ENCODE results near the gene GPR183.
A peak's percentile ranks its signal among the peaks of the same experiment; 100 is the strongest.
"Not testable (repeated sequence)": the region's sequence is repeated elsewhere in the genome, so short reads cannot be mapped to it uniquely, and the experiment has no call there.

GPR183 gene

GRCh38 chr13:99269627-99270241, 37.5 kb downstream of the GPR183 start:
- no peak for DNase-seq
- ATAC-seq = peak; percentile 67

GRCh38 chr13:99268822-99269221, 38.4 kb downstream of the GPR183 start:
- ATAC-seq (no peak), DNase-seq (no peak)

GRCh38 chr13:99267927-99268326, 39.3 kb downstream of the GPR183 start:
- no peak for DNase-seq
- ATAC-seq = no peak

GRCh38 chr13:99266827-99267226, 40.4 kb downstream of the GPR183 start:
- DNase-seq (no peak), ATAC-seq (no peak)

GRCh38 chr13:99265821-99266426, 41.3 kb downstream of the GPR183 start:
- ATAC-seq = peak; percentile 53

GRCh38 chr13:99265162-99265800, 41.9 kb downstream of the GPR183 start:
- ATAC-seq = peak; percentile 64
- no peak for DNase-seq

More at GRCh38 chr13:99265821-99266426, 41.3 kb downstream of the GPR183 start:
- DNase-seq = no peak

GRCh38 chr13:99264051-99264450, 43.1 kb downstream of the GPR183 start:
- DNase-seq = no peak
- no peak for ATAC-seq

- DNase-seq (no peak), ATAC-seq (no peak)
Observed at GRCh38 chr13:99263126-99263785, 43.9 kb downstream of the GPR183 start.

- no peak for ATAC-seq
Observed at GRCh38 chr13:99261059-99261458, 46.1 kb downstream of the GPR183 start.

GRCh38 chr13:99260216-99260615, 47.0 kb downstream of the GPR183 start:
- no peak for DNase-seq
- ATAC-seq = no peak

More at GRCh38 chr13:99261059-99261458, 46.1 kb downstream of the GPR183 start:
- DNase-seq = no peak

GRCh38 chr13:99258946-99259345, 48.3 kb downstream of the GPR183 start:
- DNase-seq (no peak), ATAC-seq (peak; percentile 34)

GRCh38 chr13:99258210-99258860, 48.9 kb downstream of the GPR183 start, which contains the start of gene GPR18:
Gene GPR18 (minus strand): TSS chr13:99258379. CDS start chr13:99255872, 2,507 bp downstream.
- DNase-seq = no peak

GRCh38 chr13:99257291-99257690, 49.9 kb downstream of the GPR183 start:
- ATAC-seq (no peak), DNase-seq (no peak)

More at GRCh38 chr13:99258210-99258860, 48.9 kb downstream of the GPR183 start, which contains the start of gene GPR18:
- peak; percentile 77 for ATAC-seq

- ATAC-seq = peak; percentile 62
- no peak for DNase-seq
Observed at GRCh38 chr13:99256709-99257108, 50.5 kb downstream of the GPR183 start.

- ATAC-seq (no peak), DNase-seq (no peak)
Observed at GRCh38 chr13:99256283-99256682, 50.9 kb downstream of the GPR183 start.

GRCh38 chr13:99255271-99255670, 51.9 kb downstream of the GPR183 start:
- no peak for ATAC-seq
- DNase-seq = no peak

GRCh38 chr13:99254830-99255229, 52.4 kb downstream of the GPR183 start:
- ATAC-seq (no peak), DNase-seq (no peak)

GRCh38 chr13:99251921-99252320, 55.3 kb downstream of the GPR183 start:
- ATAC-seq (no peak), DNase-seq (no peak)

GRCh38 chr13:99250982-99251825, 56.0 kb downstream of the GPR183 start:
- peak; percentile 26 for ATAC-seq
- DNase-seq = no peak

- ATAC-seq, DNase-seq: not testable (repeated sequence)
Observed at GRCh38 chr13:99249606-99250005, 57.6 kb downstream of the GPR183 start.

- DNase-seq, ATAC-seq: not testable (repeated sequence)
Observed at GRCh38 chr13:99249178-99249577, 58.0 kb downstream of the GPR183 start.

Measured in stimulated activated naive CD8-positive, alpha-beta T cell treated with anti-CD3 and anti-CD28 coated beads, Interleukin-15, Interleukin-2, amounts not matched to agents 100 U/mL and 50 U/mL, for 24 hours (primary cell).